Mesothelial cell of epicardium (in vitro differentiated cells): ENCODE measurements around the gene TBC1D8. TPM values are rescaled to one million over a fixed set of nuclear protein-coding genes. Genes with fewer than 3 reads are reported as not detected.

Experiments
- DNase-seq, 2 experiments: peaks; one replicate each; pipeline ENCODE4 v3.0.0; 2021; ENCODE audit warnings: low spot score in 2 of 2; ENCODE audit not compliant: unreplicated experiment in 2 of 2
- H3K27ac Mint-ChIP-seq: 2 replicates; pipeline ENCODE4 v1.8.0; 2021; ENCODE audit warnings: mixed read lengths
- H3K27me3 Mint-ChIP-seq: 2 replicates; pipeline ENCODE4 v1.8.0; 2021; ENCODE audit warnings: low read depth, mixed read lengths
- H3K36me3 Mint-ChIP-seq: 2 replicates; pipeline ENCODE4 v1.8.0; 2021; ENCODE audit warnings: mixed read lengths
- H3K4me1 Mint-ChIP-seq: 2 replicates; pipeline ENCODE4 v1.8.0; 2021; ENCODE audit warnings: mixed read lengths
- H3K4me3 Mint-ChIP-seq: 2 replicates; pipeline ENCODE4 v1.8.0; 2021; ENCODE audit warnings: mild to moderate bottlenecking, moderate library complexity, mixed read lengths
- H3K9me3 Mint-ChIP-seq: 2 replicates; pipeline ENCODE4 v1.8.0; 2021; ENCODE audit warnings: mixed read lengths
- CTCF ChIP-seq: fragments of 200-600 bp; sonication (generic); IDR thresholded peaks from one replicate; pipeline ENCODE4 v1.5.0; 2021; ENCODE audit warnings: antibody characterized with exemption; ENCODE audit not compliant: unreplicated experiment
- total RNA-seq: library from RNA; stranded (reverse); gene quantifications from 3 replicates; pipeline ENCODE4 v1.2.1, GENCODE V29; 2021

The TBC1D8 gene
- total RNA-seq, 1 donor from 2014 or later, result 12.7 TPM

GRCh38 chr2:100976061-100976460, 175.1 kb downstream of the TBC1D8 start:
- no peaks in the 10 kb centered on the region for H3K36me3 Mint-ChIP-seq
- H3K27ac Mint-ChIP-seq, result no peak overlapping the region
- H3K27me3 Mint-ChIP-seq, result no peaks in the 10 kb centered on the region
- H3K4me3 Mint-ChIP-seq, result no peak overlapping the region
- DNase-seq, result no peak
- no peak for TF ChIP-seq CTCF
- H3K9me3 Mint-ChIP-seq, result no peaks in the 10 kb centered on the region
- H3K4me1 Mint-ChIP-seq, result no peaks in the 10 kb centered on the region

GRCh38 chr2:100975521-100975785, 175.7 kb downstream of the TBC1D8 start:
- Mint-ChIP-seq H3K9me3 (no peaks in the 10 kb centered on the region), H3K4me1 (no peaks in the 10 kb centered on the region), H3K27me3 (no peaks in the 10 kb centered on the region), H3K27ac (no peak overlapping the region), H3K36me3 (no peaks in the 10 kb centered on the region), H3K4me3 (no peak overlapping the region)
- TF ChIP-seq CTCF, result no peak
- DNase-seq, result no peak

- Mint-ChIP-seq H3K36me3 (no peaks in the 10 kb centered on the region), H3K27me3 (no peaks in the 10 kb centered on the region), H3K9me3 (no peaks in the 10 kb centered on the region), H3K4me1 (no peaks in the 10 kb centered on the region), H3K27ac (no peak overlapping the region), H3K4me3 (no peak overlapping the region)
- no peak for DNase-seq
- no peak for TF ChIP-seq CTCF
Measured at GRCh38 chr2:100974712-100975520, 176.3 kb downstream of the TBC1D8 start.

GRCh38 chr2:100972452-100972851, 178.7 kb downstream of the TBC1D8 start:
- Mint-ChIP-seq H3K4me3 (no peak overlapping the region), H3K36me3 (no peaks in the 10 kb centered on the region), H3K4me1 (no peaks in the 10 kb centered on the region), H3K9me3 (no peaks in the 10 kb centered on the region), H3K27ac (no peak overlapping the region), H3K27me3 (peaks cover 4% of the 10 kb centered on the region)
- DNase-seq, result no peak
- TF ChIP-seq CTCF, result no peak

GRCh38 chr2:100971221-100971620, 180.0 kb downstream of the TBC1D8 start:
- H3K4me1 Mint-ChIP-seq, result no peaks in the 10 kb centered on the region
- H3K27me3 Mint-ChIP-seq, result peaks cover 4% of the 10 kb centered on the region
- TF ChIP-seq CTCF, result no peak
- no peak overlapping the region for H3K27ac Mint-ChIP-seq
- no peaks in the 10 kb centered on the region for H3K9me3 Mint-ChIP-seq
- H3K4me3 Mint-ChIP-seq, result no peak overlapping the region
- no peak for DNase-seq
- no peaks in the 10 kb centered on the region for H3K36me3 Mint-ChIP-seq

- no peak for DNase-seq
- Mint-ChIP-seq H3K9me3 (no peaks in the 10 kb centered on the region), H3K27ac (no peak overlapping the region), H3K4me3 (no peak overlapping the region), H3K4me1 (no peaks in the 10 kb centered on the region), H3K27me3 (peaks cover 4% of the 10 kb centered on the region), H3K36me3 (no peaks in the 10 kb centered on the region)
- no peak for TF ChIP-seq CTCF
Measured at GRCh38 chr2:100969998-100970397, 181.2 kb downstream of the TBC1D8 start.
